BE2C (cell line): ENCODE data around the gene RAD1.

Experiments used
- DNase-seq: peaks from one replicate; pipeline ENCODE4 v3.0.0-alpha.2; 2020
- H3K27me3 ChIP-seq: fragments of 250-450 bp; sonication (Bioruptor Pico); 2 replicates; pipeline ENCODE4 v1.5.1; 2020; ENCODE audit warnings: mild to moderate bottlenecking
- H3K36me3 ChIP-seq: fragments of 250-450 bp; sonication (Bioruptor Pico); 2 replicates; pipeline ENCODE4 v1.5.1; 2020; ENCODE audit warnings: mild to moderate bottlenecking
- H3K4me1 ChIP-seq: fragments of 250-450 bp; sonication (Bioruptor Pico); 2 replicates; pipeline ENCODE4 v1.5.1; 2020
- H3K4me3 ChIP-seq: 2 replicates; pipeline ENCODE4 v1.5.1; 2011; ENCODE audit warnings: low read depth, low read length
- H3K9me3 ChIP-seq: fragments of 250-450 bp; sonication (Bioruptor Pico); 2 replicates; pipeline ENCODE4 v1.5.1; 2020
- CTCF ChIP-seq: IDR thresholded peaks from 2 replicates; pipeline ENCODE4 v1.5.1; 2012; ENCODE audit warnings: mild to moderate bottlenecking, low read depth, low read length

Gene RAD1

DNA sequence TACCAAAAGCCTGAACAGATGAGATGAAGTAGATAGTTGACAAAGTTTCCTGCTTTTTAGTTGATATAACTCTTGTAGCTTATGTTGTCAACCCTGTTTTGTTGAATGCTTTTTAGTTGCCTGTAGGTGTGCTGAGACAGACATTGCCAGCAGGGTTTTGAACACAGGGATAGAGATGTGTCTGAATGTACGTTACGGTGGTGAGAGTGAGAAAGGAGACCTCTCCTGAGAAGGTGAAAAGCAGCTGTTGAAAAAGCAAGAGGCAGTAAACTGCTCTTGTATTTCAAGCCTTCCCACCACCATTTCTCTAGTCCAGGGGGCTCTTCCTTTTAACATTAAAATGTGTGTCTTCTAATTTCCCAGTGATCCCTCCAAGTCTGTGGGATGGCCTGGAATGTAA, 28.7 kb upstream of the RAD1 start:
- peaks cover 22% of the 10 kb centered on the region for H3K36me3 ChIP-seq
- no peaks in the 10 kb centered on the region for H3K4me1 ChIP-seq
- H3K9me3 ChIP-seq: no peaks in the 10 kb centered on the region
- TF ChIP-seq CTCF: no peak
- DNase-seq: no peak
- no peak overlapping the region for H3K4me3 ChIP-seq
- H3K27me3 ChIP-seq: no peaks in the 10 kb centered on the region

DNA sequence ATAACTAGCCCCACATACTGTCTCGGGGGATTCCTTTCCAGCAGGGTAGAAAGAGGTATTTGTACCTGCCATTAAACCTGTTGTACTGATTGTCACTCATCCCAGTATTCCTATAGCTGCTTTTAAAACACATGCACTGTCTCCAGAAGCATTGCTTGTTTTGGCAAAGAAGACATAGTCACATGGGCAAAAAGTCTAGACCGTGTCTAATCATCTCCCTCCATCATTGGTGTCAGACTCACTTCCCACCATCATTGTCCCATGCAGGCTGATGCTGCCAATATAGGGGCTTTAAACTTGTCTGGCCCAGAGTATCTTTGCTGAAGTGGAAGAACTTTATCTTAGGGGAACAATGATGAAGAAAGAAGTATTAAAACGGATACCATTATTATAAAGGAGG, 26.6 kb upstream of the RAD1 start:
- Histone ChIP-seq H3K9me3 (no peaks in the 10 kb centered on the region), H3K36me3 (peaks cover 40% of the 10 kb centered on the region), H3K4me3 (no peak overlapping the region), H3K27me3 (no peaks in the 10 kb centered on the region), H3K4me1 (no peaks in the 10 kb centered on the region)
- TF ChIP-seq CTCF: no peak
- DNase-seq: no peak

DNA sequence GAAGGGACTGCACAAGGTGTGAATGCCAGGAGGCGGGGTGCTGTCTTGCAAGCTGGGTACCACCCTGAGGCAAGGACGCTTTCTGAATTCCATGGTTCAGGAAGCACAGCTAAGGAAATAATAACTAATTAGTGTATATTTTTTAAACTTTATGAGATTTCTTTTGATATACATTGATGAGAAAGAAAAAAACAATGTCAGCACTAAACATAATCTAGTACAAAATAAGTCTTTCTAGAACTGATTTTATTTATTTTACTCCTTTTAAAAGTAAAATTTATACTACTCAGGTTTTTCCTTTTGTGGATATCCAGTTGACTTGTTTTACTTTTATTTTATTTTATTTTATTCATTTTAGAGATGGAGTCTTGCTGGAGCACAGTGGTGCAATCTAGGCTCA, 17.6 kb upstream of the RAD1 start:
- TF ChIP-seq CTCF: no peak
- no peaks in the 10 kb centered on the region; the same call in 1 of the 2 replicates for H3K4me1 ChIP-seq
- no peak overlapping the region for H3K4me3 ChIP-seq
- no peak for DNase-seq
- H3K27me3 ChIP-seq: no peaks in the 10 kb centered on the region
- H3K9me3 ChIP-seq: no peaks in the 10 kb centered on the region
- peaks cover 22% of the 10 kb centered on the region for H3K36me3 ChIP-seq

DNA sequence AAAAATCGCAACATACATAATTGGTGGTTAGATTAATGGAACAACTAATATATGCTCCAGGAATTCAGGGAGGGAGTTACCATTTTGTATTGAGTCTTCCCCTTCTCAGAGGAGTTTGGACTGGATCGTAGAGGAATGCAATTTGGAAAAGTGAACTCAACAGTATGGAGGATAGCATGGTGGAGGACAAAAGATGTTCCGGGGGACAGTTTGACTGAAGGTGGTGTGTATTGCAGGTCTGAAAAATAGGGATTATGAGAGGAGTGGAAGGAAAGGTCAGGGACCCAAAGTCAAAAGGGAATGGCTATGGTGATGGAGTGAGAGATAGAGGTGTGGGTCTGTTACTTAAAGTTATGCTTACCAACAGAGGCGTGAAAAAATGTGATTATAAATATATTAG, 15.6 kb upstream of the RAD1 start:
- Histone ChIP-seq H3K27me3 (no peaks in the 10 kb centered on the region), H3K36me3 (peaks cover 15% of the 10 kb centered on the region), H3K4me1 (no peaks in the 10 kb centered on the region; the same call in 1 of the 2 replicates), H3K4me3 (peak overlapping the region; percentile 71), H3K9me3 (no peaks in the 10 kb centered on the region)
- no peak for DNase-seq
- no peak for TF ChIP-seq CTCF

GRCh38 chr5:34930462-34930844, 15.1 kb upstream of the RAD1 start:
- no peaks in the 10 kb centered on the region for H3K27me3 ChIP-seq
- peaks cover 13% of the 10 kb centered on the region for H3K36me3 ChIP-seq
- no peaks in the 10 kb centered on the region; the same call in 1 of the 2 replicates for H3K4me1 ChIP-seq
- peak overlapping the region; percentile 71 for H3K4me3 ChIP-seq
- no peak for TF ChIP-seq CTCF
- no peak for DNase-seq
- H3K9me3 ChIP-seq: no peaks in the 10 kb centered on the region

DNA sequence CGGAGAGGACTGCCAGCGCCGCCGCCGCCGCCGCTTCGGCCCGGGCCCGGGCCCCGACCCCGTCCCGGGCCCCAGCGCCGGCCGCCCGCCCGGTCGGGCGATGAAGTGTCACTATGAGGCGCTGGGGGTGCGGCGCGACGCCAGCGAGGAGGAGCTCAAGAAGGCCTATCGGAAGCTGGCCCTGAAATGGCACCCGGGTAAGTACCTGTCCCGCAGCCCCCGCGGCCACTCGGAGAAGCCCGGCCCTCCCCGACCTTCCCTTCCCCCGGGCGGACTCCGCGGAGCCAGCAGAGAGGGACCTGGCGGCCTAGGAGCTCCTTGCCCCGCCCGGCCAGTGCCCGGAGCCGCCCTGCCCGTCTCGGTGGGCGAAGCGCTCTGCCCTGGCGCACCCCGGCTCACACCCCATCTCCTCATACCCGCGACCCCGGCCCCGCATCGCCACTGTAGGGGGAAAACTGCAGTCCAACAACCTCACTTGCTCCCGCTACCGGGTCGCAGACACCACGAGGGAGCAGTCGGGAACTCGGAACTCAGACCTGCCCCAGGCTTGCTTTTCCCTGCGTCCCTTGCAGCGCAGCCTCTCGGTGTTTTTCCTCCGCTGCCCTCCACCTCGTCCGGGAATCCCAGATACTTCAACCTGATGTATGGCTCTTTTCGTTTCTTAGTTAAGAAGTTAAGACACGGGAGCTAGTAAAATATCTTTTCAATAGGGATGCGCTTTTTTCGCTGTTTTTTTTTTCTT, 14.6 kb upstream of the RAD1 start:
- peak; percentile 82 for DNase-seq
- Histone ChIP-seq H3K9me3 (no peaks in the 10 kb centered on the region), H3K4me1 (no peaks in the 10 kb centered on the region; the same call in 1 of the 2 replicates), H3K36me3 (peaks cover 17% of the 10 kb centered on the region), H3K27me3 (no peaks in the 10 kb centered on the region), H3K4me3 (peak overlapping the region; percentile 71)
- no peak for TF ChIP-seq CTCF
